Keratinocyte (primary cell): ENCODE data around the gene ZNF511.

Source experiments
- EZH2 ChIP-seq: IDR thresholded peaks from one replicate; pipeline ENCODE4 v1.6.1; 2012; ENCODE audit warnings: inconsistent platforms, mild to moderate bottlenecking, low read length, moderate library complexity
- TF ChIP-seq, protein P1 (sequence below), 3 experiments: IDR thresholded peaks in 1 of 3; conservative IDR thresholded peaks in 1 of 3; optimal IDR thresholded peaks in 1 of 3; 2 replicates in 2 of 3; 3 replicates in 1 of 3; pipeline versions ENCODE3 to v1.5.1; 2011; ENCODE audit warnings: low read length in 3 of 3, mild to moderate bottlenecking in 3 of 3, moderate library complexity in 2 of 3, control low read depth in 1 of 3, inconsistent platforms in 1 of 3; ENCODE audit not compliant: insufficient read depth in 2 of 3; ENCODE audit errors: extremely low read depth in 1 of 3

DNA sequence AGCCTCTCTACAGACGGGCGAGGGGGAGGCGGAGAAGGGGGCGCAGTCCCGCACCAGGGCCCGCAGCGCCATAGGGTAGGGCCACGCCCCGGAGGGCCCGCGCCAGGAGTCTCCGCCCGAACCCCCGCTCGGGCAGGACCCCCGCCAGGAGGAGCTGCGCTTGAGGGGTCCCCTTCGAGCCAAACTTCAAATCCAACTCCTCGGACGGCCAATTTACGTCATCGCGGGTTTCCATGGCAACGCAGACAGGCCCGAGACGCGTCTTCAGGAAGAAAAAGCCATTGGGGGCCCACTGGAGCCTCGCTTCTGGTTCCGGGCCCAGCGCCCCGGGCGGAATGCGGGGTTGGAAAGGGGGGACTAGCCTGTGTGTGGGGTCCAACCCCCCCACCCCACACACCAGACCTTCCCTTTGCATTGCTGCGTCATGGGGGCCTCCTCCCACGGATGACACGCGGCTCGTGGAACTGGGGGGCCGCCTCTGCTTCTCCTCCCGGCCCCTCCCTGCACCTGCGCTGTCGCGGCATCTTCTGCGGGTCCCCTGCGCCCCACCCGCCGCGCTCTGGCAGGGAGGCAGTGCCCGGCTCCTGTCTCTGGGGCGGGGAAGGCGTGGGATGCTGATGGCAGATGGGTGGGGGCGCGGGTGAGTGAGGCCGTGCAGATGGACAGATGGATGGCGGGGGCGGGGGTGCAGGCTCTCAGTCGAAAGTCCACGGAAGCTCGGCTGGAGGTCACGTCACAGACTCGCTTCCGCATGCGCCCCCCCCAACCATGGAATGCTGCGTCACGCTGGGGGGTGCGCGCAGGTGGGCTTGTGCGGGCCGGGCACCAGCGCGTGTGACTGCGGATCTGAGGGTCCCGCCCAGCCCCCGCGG is 26.8 kb downstream of the ZNF511 start:
- TF ChIP-seq, protein P1, sequence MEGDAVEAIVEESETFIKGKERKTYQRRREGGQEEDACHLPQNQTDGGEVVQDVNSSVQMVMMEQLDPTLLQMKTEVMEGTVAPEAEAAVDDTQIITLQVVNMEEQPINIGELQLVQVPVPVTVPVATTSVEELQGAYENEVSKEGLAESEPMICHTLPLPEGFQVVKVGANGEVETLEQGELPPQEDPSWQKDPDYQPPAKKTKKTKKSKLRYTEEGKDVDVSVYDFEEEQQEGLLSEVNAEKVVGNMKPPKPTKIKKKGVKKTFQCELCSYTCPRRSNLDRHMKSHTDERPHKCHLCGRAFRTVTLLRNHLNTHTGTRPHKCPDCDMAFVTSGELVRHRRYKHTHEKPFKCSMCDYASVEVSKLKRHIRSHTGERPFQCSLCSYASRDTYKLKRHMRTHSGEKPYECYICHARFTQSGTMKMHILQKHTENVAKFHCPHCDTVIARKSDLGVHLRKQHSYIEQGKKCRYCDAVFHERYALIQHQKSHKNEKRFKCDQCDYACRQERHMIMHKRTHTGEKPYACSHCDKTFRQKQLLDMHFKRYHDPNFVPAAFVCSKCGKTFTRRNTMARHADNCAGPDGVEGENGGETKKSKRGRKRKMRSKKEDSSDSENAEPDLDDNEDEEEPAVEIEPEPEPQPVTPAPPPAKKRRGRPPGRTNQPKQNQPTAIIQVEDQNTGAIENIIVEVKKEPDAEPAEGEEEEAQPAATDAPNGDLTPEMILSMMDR (optimal IDR thresholded peaks at IDR 0.05 in 1 of 3, IDR thresholded peaks at IDR 0.05 in 1 of 3, conservative IDR thresholded peaks at IDR 0.05 in 1 of 3; ENCODE audit: extremely low read depth in 1 of 3, insufficient read depth in 2 of 3, low read length in 3 of 3) = no peak
- TF ChIP-seq EZH2 = peak; percentile 82
